Astrocyte (in vitro differentiated cells and primary cell): ENCODE measurements around the gene MYB.

Source experiments
- CTCF ChIP-seq: IDR thresholded peaks from 2 replicates; pipeline ENCODE4 v1.5.1; 2011; ENCODE audit warnings: low read depth, mild to moderate bottlenecking, inconsistent platforms, low read length, moderate library complexity; ENCODE audit not compliant: insufficient read depth
- EZH2 ChIP-seq: IDR thresholded peaks from 2 replicates; pipeline ENCODE4 v1.6.1; 2012; ENCODE audit warnings: mild to moderate bottlenecking, low read length, inconsistent platforms; ENCODE audit not compliant: insufficient read depth

DNA sequence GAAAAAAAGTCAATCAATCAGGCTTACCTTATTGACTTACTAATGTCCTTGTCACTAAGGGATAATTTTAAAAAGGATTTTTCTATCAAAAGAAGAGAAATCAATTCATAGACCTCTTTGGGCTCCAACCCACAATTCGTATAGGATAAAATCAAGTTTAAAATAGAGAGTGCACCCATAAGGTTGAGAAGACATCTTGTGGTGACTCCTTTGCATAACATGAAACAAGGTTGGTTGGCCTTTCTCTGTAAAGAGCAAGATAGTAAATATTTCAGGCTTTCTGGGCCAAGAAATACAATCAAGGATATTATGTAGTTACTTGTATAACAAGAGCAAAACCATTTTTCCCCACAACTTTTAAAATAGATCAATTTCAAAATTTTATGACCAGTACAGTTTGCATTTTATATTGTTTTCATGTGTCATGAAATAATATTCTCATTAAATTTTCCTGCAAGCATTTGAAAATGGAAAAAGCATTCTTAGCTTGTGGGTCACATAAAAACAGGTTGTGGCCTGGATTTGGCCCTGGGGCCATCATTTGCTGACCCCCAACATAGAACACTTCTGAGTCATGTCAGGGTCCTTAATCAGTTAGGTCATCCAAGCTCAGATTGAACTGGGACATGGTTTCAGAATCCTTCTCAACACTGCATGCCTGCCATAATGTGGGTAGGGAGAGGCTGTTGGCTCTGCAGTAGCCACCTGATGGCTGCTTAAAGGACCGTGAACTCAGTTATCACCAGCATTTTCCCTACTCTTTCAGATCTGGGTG is 76.7 kb downstream of the MYB start:
- TF ChIP-seq CTCF (no peak), EZH2 (no peak)
